MG63 (cell line): ENCODE results near the gene STK39. TPM values are rescaled to one million over a fixed set of nuclear protein-coding genes. Genes with fewer than 3 reads are reported as not detected.
"Not testable (repeated sequence)": the region's sequence is repeated elsewhere in the genome, so short reads cannot be mapped to it uniquely, and the experiment has no call there.

Source experiments
- DNase-seq: peaks from one replicate; pipeline ENCODE4 v3.0.0-alpha.2; 2020
- H3K27me3 ChIP-seq: fragments of 250-450 bp; sonication (Bioruptor Pico); 2 replicates; pipeline ENCODE4 v1.5.1; 2020; ENCODE audit warnings: mild to moderate bottlenecking, moderate library complexity
- H3K36me3 ChIP-seq: fragments of 250-450 bp; sonication (Bioruptor Pico); 2 replicates; pipeline ENCODE4 v1.5.1; 2020; ENCODE audit warnings: mild to moderate bottlenecking, moderate library complexity
- H3K4me3 ChIP-seq: fragments of 250-450 bp; sonication (Bioruptor Pico); 2 replicates; pipeline ENCODE4 v1.5.1; 2020; ENCODE audit warnings: mild to moderate bottlenecking, moderate library complexity
- H3K9me3 ChIP-seq: fragments of 250-450 bp; sonication (Bioruptor Pico); 2 replicates; pipeline ENCODE4 v1.5.1; 2020; ENCODE audit warnings: mild to moderate bottlenecking, moderate library complexity
- total RNA-seq: library from RNA; depleted of rRNA; stranded (reverse); fragments of >200 nt; shearing (Covaris generic); gene quantifications from 2 replicates; pipeline ENCODE4 v1.2.3, GENCODE V29; 2014; ENCODE audit warnings: low replicate concordance

The STK39 gene
- total RNA-seq, 1 experiment from 2014 or later, result 28.1 TPM

- no peak for DNase-seq
- Histone ChIP-seq H3K36me3 (peaks cover 12% of the 10 kb centered on the region), H3K4me3 (no peak overlapping the region), H3K27me3 (no peaks in the 10 kb centered on the region), H3K9me3 (no peaks in the 10 kb centered on the region)
These were observed 127.8 kb downstream of the STK39 start for GRCh38 chr2:168119515-168120141.

GRCh38 chr2:168118733-168119514 is 128.5 kb downstream of the STK39 start:
- peaks cover 14% of the 10 kb centered on the region for H3K36me3 ChIP-seq
- DNase-seq, result no peak
- H3K27me3 ChIP-seq, result no peaks in the 10 kb centered on the region
- H3K9me3 ChIP-seq, result no peaks in the 10 kb centered on the region
- H3K4me3 ChIP-seq, result no peak overlapping the region

DNA sequence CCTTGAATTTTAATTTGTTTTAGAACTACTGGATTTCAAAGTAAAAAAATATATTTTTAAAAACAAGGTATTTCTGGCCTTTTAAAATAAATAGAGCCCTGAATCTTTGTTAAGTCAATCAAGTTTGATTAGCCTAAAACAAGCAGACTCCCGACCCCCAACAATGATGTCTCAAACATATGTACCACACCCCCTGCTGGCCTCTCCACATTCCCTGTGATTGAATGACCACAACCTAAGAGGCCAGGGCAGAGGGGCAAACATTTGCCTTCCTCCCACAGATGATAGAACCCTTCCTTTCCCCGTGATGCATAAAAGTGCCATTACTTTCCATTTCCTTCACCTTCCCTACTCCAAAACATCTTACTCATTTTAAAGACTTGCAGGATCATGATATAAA is 130.9 kb downstream of the STK39 start:
- no peaks in the 10 kb centered on the region for H3K27me3 ChIP-seq
- H3K36me3 ChIP-seq, result peaks cover 12% of the 10 kb centered on the region
- no peaks in the 10 kb centered on the region for H3K9me3 ChIP-seq
- H3K4me3 ChIP-seq, result no peak overlapping the region
- DNase-seq, result no peak

- DNase-seq, result no peak
- no peaks in the 10 kb centered on the region for H3K27me3 ChIP-seq
- peaks cover 12% of the 10 kb centered on the region for H3K36me3 ChIP-seq
- no peaks in the 10 kb centered on the region for H3K9me3 ChIP-seq
- no peak overlapping the region for H3K4me3 ChIP-seq
These were observed 132.8 kb downstream of the STK39 start for GRCh38 chr2:168114619-168115018.

DNA sequence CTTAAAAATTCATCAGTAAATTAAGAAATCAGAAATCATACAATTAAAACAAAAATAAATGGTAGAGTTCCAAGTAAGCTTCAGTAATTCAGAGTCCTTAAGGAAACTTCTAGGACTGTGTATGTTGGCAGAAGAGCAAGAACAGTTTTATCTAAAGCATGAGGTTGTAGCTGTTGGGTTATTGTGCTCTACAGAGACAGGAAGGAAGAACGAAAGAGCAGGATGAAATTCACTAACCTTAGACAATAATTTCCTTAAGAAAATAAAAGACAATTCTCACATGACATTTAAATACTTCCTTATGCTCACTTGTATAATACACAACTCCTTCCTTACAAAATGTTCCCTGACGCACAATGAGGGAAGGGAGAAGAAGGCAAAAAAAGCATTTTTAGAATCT is 133.4 kb downstream of the STK39 start:
- H3K27me3 ChIP-seq, result no peaks in the 10 kb centered on the region
- H3K36me3 ChIP-seq, result peaks cover 12% of the 10 kb centered on the region
- no peak overlapping the region for H3K4me3 ChIP-seq
- no peak for DNase-seq
- no peaks in the 10 kb centered on the region for H3K9me3 ChIP-seq

GRCh38 chr2:168107322-168107721 is 140.1 kb downstream of the STK39 start:
- no peaks in the 10 kb centered on the region; the same call in none of the 2 replicates for H3K36me3 ChIP-seq
- H3K9me3 ChIP-seq, result no peaks in the 10 kb centered on the region
- no peak for DNase-seq
- no peaks in the 10 kb centered on the region for H3K27me3 ChIP-seq
- H3K4me3 ChIP-seq, result no peak overlapping the region

- H3K27me3 ChIP-seq, result no peaks in the 10 kb centered on the region
- H3K4me3 ChIP-seq, result no peak overlapping the region
- no peaks in the 10 kb centered on the region; the same call in 1 of the 2 replicates for H3K36me3 ChIP-seq
- H3K9me3 ChIP-seq, result no peaks in the 10 kb centered on the region
- no peak for DNase-seq
These were observed 142.2 kb downstream of the STK39 start for GRCh38 chr2:168105127-168105683.

DNA sequence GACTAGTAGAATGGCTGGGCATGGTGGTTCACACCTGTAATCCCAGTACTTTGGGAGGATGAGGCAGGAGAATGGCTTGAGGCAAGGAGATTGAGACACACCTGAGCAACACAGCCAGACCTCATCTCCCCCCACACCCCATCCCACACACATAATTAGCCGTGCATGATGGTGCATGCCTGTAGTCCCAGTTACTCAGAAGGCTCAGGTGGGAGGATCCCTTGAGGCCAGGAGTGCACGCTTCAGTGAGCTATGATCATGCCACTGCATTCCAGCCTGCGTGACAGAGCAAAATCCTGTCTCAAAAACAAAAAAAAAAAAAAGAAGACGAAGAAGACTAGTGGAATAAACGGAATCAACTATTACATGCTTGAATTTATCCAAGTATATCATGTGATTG is 150.0 kb downstream of the STK39 start:
- H3K27me3 ChIP-seq, result no peaks in the 10 kb centered on the region
- DNase-seq, result no peak
- no peak overlapping the region for H3K4me3 ChIP-seq
- H3K36me3 ChIP-seq, result no peaks in the 10 kb centered on the region; the same call in 1 of the 2 replicates
- no peaks in the 10 kb centered on the region for H3K9me3 ChIP-seq

DNA sequence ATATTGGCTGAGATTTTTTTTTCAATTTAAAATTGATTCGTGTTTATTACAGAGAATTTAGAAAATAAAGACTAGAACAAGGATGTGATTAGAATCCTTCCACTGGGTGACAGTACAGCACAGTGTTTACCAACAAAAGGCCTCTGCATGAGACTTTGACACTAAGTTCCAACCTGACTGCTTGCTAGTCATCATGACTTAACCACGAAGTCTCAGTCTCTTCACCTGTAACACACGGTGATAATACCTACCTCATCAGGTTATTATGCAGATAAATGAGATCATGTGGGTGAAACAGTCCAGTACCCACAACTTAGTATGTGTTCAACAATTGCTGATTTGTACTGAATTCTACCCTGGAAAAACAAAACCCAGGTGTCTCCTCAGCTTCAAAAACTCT is 151.2 kb downstream of the STK39 start:
- no peaks in the 10 kb centered on the region for H3K9me3 ChIP-seq
- no peak for DNase-seq
- no peaks in the 10 kb centered on the region for H3K27me3 ChIP-seq
- no peak overlapping the region for H3K4me3 ChIP-seq
- H3K36me3 ChIP-seq, result no peaks in the 10 kb centered on the region; the same call in 1 of the 2 replicates

DNA sequence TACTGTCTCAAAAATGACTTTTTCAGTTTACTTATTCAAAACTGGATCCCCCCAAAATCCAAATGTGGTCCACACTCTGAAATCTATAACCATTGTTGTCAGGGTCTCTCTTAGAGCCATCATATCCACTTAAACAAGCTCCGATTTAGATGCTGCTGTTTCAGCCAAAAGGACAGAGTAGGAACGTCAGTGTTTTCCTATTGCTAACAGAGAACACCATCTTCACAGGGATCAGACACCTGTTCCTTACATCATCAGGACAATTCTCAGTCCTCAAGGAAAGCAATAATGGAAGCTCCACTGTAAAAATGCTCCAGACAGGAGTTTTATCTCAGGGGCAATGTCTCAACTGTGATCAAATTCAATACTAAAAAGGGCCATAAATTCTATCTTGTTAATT is 155.4 kb downstream of the STK39 start:
- no peak for DNase-seq
- Histone ChIP-seq H3K4me3 (no peak overlapping the region), H3K27me3 (no peaks in the 10 kb centered on the region), H3K36me3 (no peaks in the 10 kb centered on the region), H3K9me3 (no peaks in the 10 kb centered on the region)

DNA sequence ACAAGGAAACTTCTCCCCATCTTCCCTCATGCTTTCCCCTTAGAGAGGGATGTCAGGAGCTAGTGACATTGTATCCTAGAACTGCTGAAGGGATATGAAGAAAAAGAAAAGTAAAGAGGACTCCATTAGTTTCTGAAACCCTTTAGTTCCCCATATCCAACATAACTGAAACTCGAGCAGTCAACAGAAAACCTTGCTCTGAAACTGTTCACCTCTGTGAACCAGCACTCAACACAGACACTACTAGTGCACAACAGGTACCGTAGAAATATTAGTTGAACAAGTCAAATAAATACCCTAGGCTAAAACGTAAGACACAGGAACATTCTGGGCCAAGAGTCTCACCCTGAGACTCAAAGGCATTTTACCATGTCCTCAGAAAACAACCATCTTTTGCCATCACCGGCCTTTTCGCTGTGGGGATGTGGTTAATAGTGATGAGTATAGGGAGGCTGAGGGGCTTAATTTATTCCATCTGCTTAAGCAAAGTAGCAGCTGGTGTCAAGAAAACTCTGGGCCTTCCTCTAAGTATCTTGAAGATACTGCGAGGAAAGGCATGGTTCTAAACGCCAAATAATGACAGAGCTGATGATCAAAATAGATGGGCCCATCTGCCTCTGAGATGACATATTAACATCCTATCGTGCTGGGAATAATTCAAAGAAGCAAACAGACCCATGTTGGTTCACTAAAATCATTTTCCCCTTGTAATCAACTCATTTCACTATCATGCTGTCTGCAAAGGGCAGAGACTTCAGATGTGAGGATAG is 156.8 kb downstream of the STK39 start:
- H3K4me3 ChIP-seq, result no peak overlapping the region
- no peaks in the 10 kb centered on the region for H3K27me3 ChIP-seq
- no peaks in the 10 kb centered on the region for H3K9me3 ChIP-seq
- no peak for DNase-seq
- H3K36me3 ChIP-seq, result no peaks in the 10 kb centered on the region

DNA sequence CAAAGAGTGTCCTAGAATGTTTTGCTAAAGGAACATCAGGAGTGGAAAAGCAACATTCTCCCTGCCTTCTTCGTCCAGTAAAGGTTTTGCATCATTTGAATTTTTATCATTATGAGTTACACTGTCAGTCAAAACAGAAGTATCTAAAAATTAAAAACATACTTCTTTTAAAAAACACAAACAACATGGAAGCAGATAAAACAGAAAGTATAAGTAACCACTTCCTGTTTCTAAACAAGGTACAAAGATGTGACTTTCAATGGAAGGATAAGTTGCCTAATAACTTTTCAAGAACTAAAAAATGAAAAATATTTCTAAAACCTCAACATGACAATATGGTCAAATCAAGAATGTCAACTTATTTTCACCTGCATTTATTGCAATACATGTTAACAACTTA is 158.2 kb downstream of the STK39 start:
- Histone ChIP-seq H3K36me3 (no peaks in the 10 kb centered on the region), H3K9me3 (no peaks in the 10 kb centered on the region), H3K4me3 (no peak overlapping the region), H3K27me3 (no peaks in the 10 kb centered on the region)
- no peak for DNase-seq

DNA sequence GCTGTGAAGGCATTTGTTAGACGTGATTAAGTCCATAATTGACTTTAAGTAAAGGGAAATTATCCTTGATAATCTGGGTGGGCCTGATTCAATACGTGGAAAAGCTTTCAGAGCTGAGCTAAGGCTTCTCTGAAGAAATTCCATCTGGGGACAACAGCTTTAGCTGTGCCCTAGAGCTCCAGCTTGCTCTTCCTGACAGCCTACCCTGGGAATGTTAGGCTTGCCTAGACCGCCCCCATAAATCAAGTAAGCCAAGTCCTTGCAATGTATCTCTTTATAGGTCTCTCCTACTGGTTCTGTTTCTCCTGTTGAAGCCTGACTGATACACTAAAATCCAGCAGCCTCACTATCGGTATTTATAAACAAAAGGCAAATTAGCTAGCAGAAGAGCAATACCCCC is 160.0 kb downstream of the STK39 start:
- DNase-seq, result no peak
- Histone ChIP-seq H3K27me3 (no peaks in the 10 kb centered on the region), H3K36me3 (no peaks in the 10 kb centered on the region), H3K9me3 (no peaks in the 10 kb centered on the region), H3K4me3 (no peak overlapping the region)

GRCh38 chr2:168086851-168087250 is 160.5 kb downstream of the STK39 start:
- no peak for DNase-seq
- no peaks in the 10 kb centered on the region for H3K36me3 ChIP-seq
- no peaks in the 10 kb centered on the region for H3K9me3 ChIP-seq
- H3K4me3 ChIP-seq, result no peak overlapping the region
- H3K27me3 ChIP-seq, result no peaks in the 10 kb centered on the region

GRCh38 chr2:168085801-168086361 is 161.5 kb downstream of the STK39 start:
- no peaks in the 10 kb centered on the region for H3K36me3 ChIP-seq
- no peak overlapping the region for H3K4me3 ChIP-seq
- no peaks in the 10 kb centered on the region for H3K27me3 ChIP-seq
- H3K9me3 ChIP-seq, result no peaks in the 10 kb centered on the region
- no peak for DNase-seq

- Histone ChIP-seq H3K36me3 (no peaks in the 10 kb centered on the region), H3K9me3 (no peaks in the 10 kb centered on the region), H3K27me3 (no peaks in the 10 kb centered on the region), H3K4me3 (no peak overlapping the region)
- no peak for DNase-seq
These were observed 163.1 kb downstream of the STK39 start for GRCh38 chr2:168084288-168084687.

GRCh38 chr2:168081452-168081851 is 165.9 kb downstream of the STK39 start:
- H3K9me3 ChIP-seq, H3K27me3 ChIP-seq, H3K4me3 ChIP-seq, H3K36me3 ChIP-seq, DNase-seq: not testable (repeated sequence)
